ENCODE results near the gene ASCC1. TPM values are rescaled to one million over a fixed set of nuclear protein-coding genes. Genes with fewer than 3 reads are reported as not detected.

Gene ASCC1
- total and polyA plus RNA-seq, 2 donors (not counting 1 experiment from before 2014, with no cell fraction given), result 40.2 to 42.1 TPM

DNA sequence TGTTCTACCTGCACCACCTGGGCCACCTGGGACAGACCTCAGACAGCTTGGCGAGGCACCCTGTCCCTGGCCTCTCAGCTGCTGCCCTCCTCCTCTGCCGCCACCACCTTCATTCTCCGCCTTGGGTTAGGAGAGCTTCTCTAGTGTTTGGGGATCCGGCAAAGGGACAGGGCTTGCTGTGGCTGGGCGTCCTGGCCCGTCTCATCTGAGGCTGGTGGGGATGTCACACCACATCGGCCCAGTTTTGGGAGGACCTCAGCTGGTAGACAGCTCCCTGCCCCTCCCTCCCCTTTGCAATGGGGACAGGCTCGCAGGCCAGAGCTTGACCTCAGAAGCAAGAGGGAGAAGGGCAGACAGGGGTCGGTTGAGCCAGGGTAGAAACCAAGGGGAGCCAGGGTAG lies 154.1 kb downstream of the ASCC1 start:
- Histone ChIP-seq H3K27me3 (ENCODE audit: control insufficient read depth, insufficient read depth, low read length) (peaks cover 8% of the 10 kb centered on the region), H3K4me1 (ENCODE audit: control insufficient read depth, extremely low read depth, insufficient read depth, low read length) (no peaks in the 10 kb centered on the region), H3K79me2 (ENCODE audit: control insufficient read depth, insufficient read depth, low read length) (no peaks in the 10 kb centered on the region), H4K20me1 (ENCODE audit: control insufficient read depth, extremely low read depth, insufficient read depth, low read length) (no peaks in the 10 kb centered on the region), H3K36me3 (ENCODE audit: control insufficient read depth, insufficient read depth, low read length) (no peaks in the 10 kb centered on the region), H3K4me3 (replicated peaks in 1 of 4; ENCODE audit: control extremely low read depth in 1 of 4, insufficient read depth in 1 of 4, low read depth in 3 of 4, low read length in 4 of 4) (no peak overlapping the region), H3K9me3 (ENCODE audit: control insufficient read depth, insufficient read depth, low read depth, low read length) (no peaks in the 10 kb centered on the region), H3K27ac (ENCODE audit: insufficient read depth, low read length) (no peak overlapping the region), H3K4me2 (ENCODE audit: extremely low read depth, insufficient read depth, low read length) (no peak overlapping the region), H2AFZ (ENCODE audit: low read length) (no peak overlapping the region), H3K9ac (ENCODE audit: insufficient read depth, low read length) (no peak overlapping the region)
- no peak for DNase-seq (ENCODE audit: low read depth in 2 of 2)
- TF ChIP-seq EZH2 (IDR thresholded peaks at IDR 0.05; ENCODE audit: low read length, missing control alignments), result no peak
- TF ChIP-seq, protein P1, sequence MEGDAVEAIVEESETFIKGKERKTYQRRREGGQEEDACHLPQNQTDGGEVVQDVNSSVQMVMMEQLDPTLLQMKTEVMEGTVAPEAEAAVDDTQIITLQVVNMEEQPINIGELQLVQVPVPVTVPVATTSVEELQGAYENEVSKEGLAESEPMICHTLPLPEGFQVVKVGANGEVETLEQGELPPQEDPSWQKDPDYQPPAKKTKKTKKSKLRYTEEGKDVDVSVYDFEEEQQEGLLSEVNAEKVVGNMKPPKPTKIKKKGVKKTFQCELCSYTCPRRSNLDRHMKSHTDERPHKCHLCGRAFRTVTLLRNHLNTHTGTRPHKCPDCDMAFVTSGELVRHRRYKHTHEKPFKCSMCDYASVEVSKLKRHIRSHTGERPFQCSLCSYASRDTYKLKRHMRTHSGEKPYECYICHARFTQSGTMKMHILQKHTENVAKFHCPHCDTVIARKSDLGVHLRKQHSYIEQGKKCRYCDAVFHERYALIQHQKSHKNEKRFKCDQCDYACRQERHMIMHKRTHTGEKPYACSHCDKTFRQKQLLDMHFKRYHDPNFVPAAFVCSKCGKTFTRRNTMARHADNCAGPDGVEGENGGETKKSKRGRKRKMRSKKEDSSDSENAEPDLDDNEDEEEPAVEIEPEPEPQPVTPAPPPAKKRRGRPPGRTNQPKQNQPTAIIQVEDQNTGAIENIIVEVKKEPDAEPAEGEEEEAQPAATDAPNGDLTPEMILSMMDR (conservative IDR thresholded peaks at IDR 0.05 in 1 of 2, IDR thresholded peaks at IDR 0.05 in 1 of 2; ENCODE audit: low read depth in 1 of 2, low read length in 2 of 2), result no peak

- H3K9ac ChIP-seq (ENCODE audit: insufficient read depth, low read length), result no peak overlapping the region
- TF ChIP-seq EZH2 (IDR thresholded peaks at IDR 0.05; ENCODE audit: low read length, missing control alignments), result no peak
- TF ChIP-seq, protein P1 (conservative IDR thresholded peaks at IDR 0.05 in 1 of 2, IDR thresholded peaks at IDR 0.05 in 1 of 2; ENCODE audit: low read depth in 1 of 2, low read length in 2 of 2), result peak in 1 of 2 donors; percentile 26
- peaks cover 8% of the 10 kb centered on the region for H3K27me3 ChIP-seq (ENCODE audit: control insufficient read depth, insufficient read depth, low read length)
- no peak for DNase-seq (ENCODE audit: low read depth in 2 of 2)
- no peaks in the 10 kb centered on the region for H3K9me3 ChIP-seq (ENCODE audit: control insufficient read depth, insufficient read depth, low read depth, low read length)
- H3K79me2 ChIP-seq (ENCODE audit: control insufficient read depth, insufficient read depth, low read length), result no peaks in the 10 kb centered on the region
- no peak overlapping the region for H3K4me2 ChIP-seq (ENCODE audit: extremely low read depth, insufficient read depth, low read length)
- H4K20me1 ChIP-seq (ENCODE audit: control insufficient read depth, extremely low read depth, insufficient read depth, low read length), result no peaks in the 10 kb centered on the region
- H3K4me3 ChIP-seq (replicated peaks in 1 of 4; ENCODE audit: control extremely low read depth in 1 of 4, insufficient read depth in 1 of 4, low read depth in 3 of 4, low read length in 4 of 4), result no peak overlapping the region
- H3K4me1 ChIP-seq (ENCODE audit: control insufficient read depth, extremely low read depth, insufficient read depth, low read length), result no peaks in the 10 kb centered on the region
- H2AFZ ChIP-seq (ENCODE audit: low read length), result no peak overlapping the region
- H3K27ac ChIP-seq (ENCODE audit: insufficient read depth, low read length), result no peak overlapping the region
- no peaks in the 10 kb centered on the region for H3K36me3 ChIP-seq (ENCODE audit: control insufficient read depth, insufficient read depth, low read length)
These were observed 154.6 kb downstream of the ASCC1 start for GRCh38 chr10:72061491-72061890.

- no peak for TF ChIP-seq EZH2 (IDR thresholded peaks at IDR 0.05; ENCODE audit: low read length, missing control alignments)
- TF ChIP-seq, protein P1 (conservative IDR thresholded peaks at IDR 0.05 in 1 of 2, IDR thresholded peaks at IDR 0.05 in 1 of 2; ENCODE audit: low read depth in 1 of 2, low read length in 2 of 2), result no peak
- H3K4me2 ChIP-seq (ENCODE audit: extremely low read depth, insufficient read depth, low read length), result no peak overlapping the region
- no peak overlapping the region for H3K4me3 ChIP-seq (replicated peaks in 1 of 4; ENCODE audit: control extremely low read depth in 1 of 4, insufficient read depth in 1 of 4, low read depth in 3 of 4, low read length in 4 of 4)
- no peak overlapping the region for H3K9ac ChIP-seq (ENCODE audit: insufficient read depth, low read length)
- H3K9me3 ChIP-seq (ENCODE audit: control insufficient read depth, insufficient read depth, low read depth, low read length), result no peaks in the 10 kb centered on the region
- H4K20me1 ChIP-seq (ENCODE audit: control insufficient read depth, extremely low read depth, insufficient read depth, low read length), result no peaks in the 10 kb centered on the region
- H3K4me1 ChIP-seq (ENCODE audit: control insufficient read depth, extremely low read depth, insufficient read depth, low read length), result no peaks in the 10 kb centered on the region
- no peak overlapping the region for H3K27ac ChIP-seq (ENCODE audit: insufficient read depth, low read length)
- H2AFZ ChIP-seq (ENCODE audit: low read length), result no peak overlapping the region
- peaks cover 8% of the 10 kb centered on the region for H3K27me3 ChIP-seq (ENCODE audit: control insufficient read depth, insufficient read depth, low read length)
- DNase-seq (ENCODE audit: low read depth in 2 of 2), result no peak
- H3K36me3 ChIP-seq (ENCODE audit: control insufficient read depth, insufficient read depth, low read length), result no peaks in the 10 kb centered on the region
- H3K79me2 ChIP-seq (ENCODE audit: control insufficient read depth, insufficient read depth, low read length), result no peaks in the 10 kb centered on the region
These were observed 155.9 kb downstream of the ASCC1 start for GRCh38 chr10:72059843-72060822.
